ENCODE measurements around the gene CTNNA3.

CTNNA3 gene

GRCh38 chr10:66778351-66778750 is 917.6 kb downstream of the CTNNA3 start:
- Histone ChIP-seq H3K36me3 (ENCODE audit: control insufficient read depth in 2 of 2, insufficient read depth in 1 of 2, low read length in 2 of 2) (no peaks in the 10 kb centered on the region), H3K4me1 (ENCODE audit: control insufficient read depth, insufficient read depth, low read length) (no peaks in the 10 kb centered on the region), H3K9me3 (ENCODE audit: control insufficient read depth, insufficient read depth, low read depth, low read length) (no peaks in the 10 kb centered on the region), H3K4me3 (ENCODE audit: low read depth, low read length) (no peak overlapping the region), H3K27ac (ENCODE audit: extremely low read depth, low read depth, low read length) (no peak overlapping the region)
- ChIA-PET POLR2A (no interaction called here), CTCF (no interaction called here)
- TF ChIP-seq ZBTB1 (tag by site-specific recombination; IDR thresholded peaks at IDR 0.05) (no peak), RBAK (tag by site-specific recombination; IDR thresholded peaks at IDR 0.05) (no peak), AEBP2 (tag by site-specific recombination; IDR thresholded peaks at IDR 0.05; ENCODE audit: borderline replicate concordance) (no peak), ZFP37 (tag by site-specific recombination; IDR thresholded peaks at IDR 0.05) (no peak), ZNF26 (tag by site-specific recombination; IDR thresholded peaks at IDR 0.05) (no peak), ZNF239 (tag by site-specific recombination; IDR thresholded peaks at IDR 0.05) (no peak), ZNF140 (tag by site-specific recombination; IDR thresholded peaks at IDR 0.05) (no peak), ZBTB48 (tag by site-specific recombination; IDR thresholded peaks at IDR 0.05) (no peak), GLI4 (tag by site-specific recombination; IDR thresholded peaks at IDR 0.05) (no peak), PATZ1 (tag by site-specific recombination; IDR thresholded peaks at IDR 0.05) (no peak), ZEB2 (tag by site-specific recombination; IDR thresholded peaks at IDR 0.05) (no peak), ZNF214 (tag by site-specific recombination; IDR thresholded peaks at IDR 0.05; ENCODE audit: borderline replicate concordance) (no peak), ZNF132 (tag by site-specific recombination; IDR thresholded peaks at IDR 0.05; ENCODE audit: borderline replicate concordance) (no peak), ZNF664 (tag by site-specific recombination; IDR thresholded peaks at IDR 0.05) (no peak), ZNF518A (tag by site-specific recombination; conservative IDR thresholded peaks at IDR 0.05; ENCODE audit: low read depth) (no peak), ZSCAN18 (tag by site-specific recombination; IDR thresholded peaks at IDR 0.05) (no peak)
